ENCODE data around the gene SLC5A9.

The SLC5A9 gene

GRCh38 chr1:48222501-48223242 is at the start of gene SLC5A9:
Gene SLC5A9, plus strand, starts transcription at chr1:48222716. Its CDS starts 21 bp downstream, at chr1:48222737.
- no peak for DNase-seq

GRCh38 chr1:48175116-48175515 is 47.4 kb upstream of the SLC5A9 start:
- no peak for DNase-seq

DNA sequence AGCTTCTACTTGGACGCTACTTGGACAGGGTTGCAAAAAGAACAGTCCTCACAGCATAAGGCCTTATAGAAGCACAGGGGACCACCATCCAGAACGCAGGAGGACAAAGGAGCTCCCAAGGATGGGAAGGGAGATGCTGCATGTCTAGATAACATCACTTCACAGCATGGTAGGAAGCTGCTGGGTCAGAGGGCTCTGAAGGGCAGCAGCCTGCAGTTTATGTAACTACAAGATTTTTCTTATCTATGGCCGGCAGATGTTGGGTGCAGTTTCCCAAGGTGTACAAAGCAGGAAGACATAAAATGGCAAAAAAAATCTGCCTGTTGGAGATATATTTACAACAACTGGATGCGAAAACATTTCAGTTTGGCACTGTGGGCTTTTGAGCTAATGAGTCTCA is 45.3 kb upstream of the SLC5A9 start:
- DNase-seq = no peak

- no peak for DNase-seq
These were observed 40.7 kb upstream of the SLC5A9 start for GRCh38 chr1:48181669-48182367.

DNA sequence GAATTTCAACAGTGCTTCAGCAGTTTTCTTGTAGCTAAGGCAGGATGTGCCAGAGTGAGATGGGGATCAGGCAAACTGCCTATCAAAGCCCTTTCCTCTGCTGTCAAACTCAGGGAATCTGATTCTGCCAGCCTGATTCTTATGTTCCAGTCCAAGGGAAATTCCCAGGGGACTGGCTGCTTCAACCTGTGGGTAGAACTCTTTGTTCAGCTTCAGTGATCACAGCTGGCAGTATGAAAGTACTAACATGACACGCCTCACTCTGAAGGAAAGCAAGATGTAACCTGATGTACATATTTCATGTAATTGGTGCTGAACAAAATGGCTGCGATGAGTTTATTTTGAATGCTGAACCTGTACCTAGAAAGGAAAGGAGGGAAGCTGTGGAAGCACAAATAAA is 40.1 kb upstream of the SLC5A9 start:
- DNase-seq = no peak

GRCh38 chr1:48186306-48186839 is 36.1 kb upstream of the SLC5A9 start:
- no peak for DNase-seq

DNA sequence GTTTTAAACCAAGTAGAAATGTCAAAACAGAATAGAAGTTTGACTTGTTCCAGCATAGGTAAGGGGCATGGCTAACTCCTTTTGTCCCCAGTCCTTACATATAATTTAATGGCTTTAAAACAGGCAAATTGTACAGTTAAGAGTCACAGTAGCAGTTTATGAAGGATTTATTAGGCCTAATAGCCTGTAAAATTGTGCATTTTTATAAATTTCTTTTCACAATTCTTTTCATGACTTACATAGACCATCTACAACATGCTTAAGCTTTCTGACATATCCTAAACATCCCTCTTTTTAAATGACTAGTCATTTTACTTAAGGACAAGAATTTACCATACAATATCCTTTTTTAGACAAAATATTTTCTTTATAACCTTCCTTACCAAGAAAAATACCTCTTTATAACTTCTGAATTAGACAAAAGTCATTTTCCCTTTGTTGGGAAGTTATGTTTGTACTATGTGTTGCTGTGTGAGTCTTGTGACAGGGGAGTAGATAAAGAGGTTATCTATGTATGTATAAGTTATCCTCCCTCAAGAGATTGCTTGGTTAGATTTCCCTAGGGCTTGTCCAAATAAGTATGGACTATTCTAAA is 34.5 kb upstream of the SLC5A9 start:
- no peak for DNase-seq

DNA sequence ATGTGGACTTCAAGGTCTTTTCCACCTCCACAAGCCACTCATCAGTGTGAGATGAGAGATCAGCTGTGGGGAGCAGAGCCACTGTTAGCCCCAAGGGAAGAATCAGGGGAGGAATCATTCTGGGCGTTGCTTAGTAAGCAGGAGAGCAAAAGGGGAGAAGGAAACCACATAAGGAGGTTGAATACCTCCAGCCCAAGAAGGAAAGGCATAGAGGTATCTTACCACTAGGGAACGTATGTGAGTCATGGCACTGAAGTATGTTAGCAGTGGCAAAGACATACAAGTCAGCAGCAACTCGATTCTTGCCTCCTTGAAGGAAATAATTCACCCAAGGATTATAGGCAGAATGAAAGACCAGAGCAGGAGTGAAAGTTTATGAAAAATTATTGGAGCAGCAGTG is 31.6 kb upstream of the SLC5A9 start:
- no peak for DNase-seq

GRCh38 chr1:48194801-48195200 is 27.7 kb upstream of the SLC5A9 start:
- no peak for DNase-seq

- DNase-seq = no peak
These were observed 26.3 kb upstream of the SLC5A9 start for GRCh38 chr1:48196237-48196636.

GRCh38 chr1:48198970-48199369 is 23.5 kb upstream of the SLC5A9 start:
- no peak for DNase-seq

DNA sequence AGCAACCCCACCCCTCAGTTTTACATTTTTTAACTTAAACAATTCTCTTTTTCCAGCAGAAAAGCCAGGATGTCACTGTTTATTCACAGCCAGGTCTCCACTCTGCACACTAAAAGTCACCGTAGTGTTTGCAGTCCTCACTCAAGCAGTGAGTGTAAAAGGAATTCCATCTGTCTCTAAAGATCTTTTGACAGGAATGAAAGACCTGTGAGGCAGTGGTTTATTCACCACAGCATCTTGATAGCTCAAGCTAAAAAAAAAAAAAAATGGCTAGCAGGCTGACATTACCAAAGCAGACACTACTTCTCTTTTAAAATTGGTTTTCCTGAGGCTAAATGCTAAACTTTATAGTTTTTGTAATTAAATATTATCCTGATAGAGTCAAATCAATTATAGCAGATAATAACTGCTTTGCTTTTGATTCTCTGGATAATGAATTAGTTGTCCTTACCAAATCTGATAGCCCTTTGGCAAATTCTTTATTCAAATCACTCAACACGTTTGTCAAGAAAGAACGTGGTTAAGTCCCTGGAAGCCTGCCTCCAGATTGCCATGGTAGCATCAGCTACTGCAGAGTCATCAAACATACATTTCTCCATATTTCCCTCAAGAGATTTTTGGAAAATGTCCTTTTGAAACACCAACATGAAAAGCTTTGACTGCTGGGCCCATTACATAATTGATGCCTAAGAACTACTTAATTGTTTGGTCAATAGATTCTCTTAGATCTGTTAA is 22.2 kb upstream of the SLC5A9 start:
- DNase-seq = no peak

DNA sequence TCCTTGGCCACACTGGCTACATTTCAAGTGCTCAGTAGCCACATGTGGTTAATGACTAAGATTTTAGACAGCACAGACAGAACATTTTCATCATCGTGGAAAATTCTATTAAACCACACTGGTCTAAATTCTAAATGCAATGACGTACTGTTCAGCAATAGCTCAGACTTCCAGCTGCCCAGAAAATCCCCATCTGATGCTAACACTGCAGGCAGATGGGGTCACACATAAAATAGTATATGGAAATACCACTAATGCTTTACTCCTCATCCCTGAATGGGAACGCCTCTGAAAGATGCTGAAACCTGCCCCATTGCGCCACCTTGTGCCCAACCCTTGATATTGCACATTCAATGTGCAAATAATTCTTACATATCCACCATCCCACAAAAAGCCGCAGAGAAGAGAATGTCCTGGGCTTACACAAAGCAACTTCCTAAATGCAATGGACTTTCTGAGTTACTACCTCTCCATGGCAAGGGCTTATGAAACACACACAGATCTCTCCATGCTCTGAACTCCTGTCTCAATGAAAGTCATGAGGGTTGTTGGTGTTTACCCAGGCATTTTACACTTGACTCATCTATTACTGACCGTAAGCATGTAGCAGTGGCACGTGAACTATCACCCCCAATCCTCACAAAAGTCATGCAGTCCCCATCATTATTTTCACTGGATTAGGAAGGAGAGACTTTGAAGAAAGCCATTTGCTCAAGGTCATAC is 20.3 kb upstream of the SLC5A9 start:
- peak in 40 of 56 donors; percentile 6 to 76 (median 31) for DNase-seq

GRCh38 chr1:48203287-48203900 is 19.1 kb upstream of the SLC5A9 start:
- DNase-seq = no peak

DNA sequence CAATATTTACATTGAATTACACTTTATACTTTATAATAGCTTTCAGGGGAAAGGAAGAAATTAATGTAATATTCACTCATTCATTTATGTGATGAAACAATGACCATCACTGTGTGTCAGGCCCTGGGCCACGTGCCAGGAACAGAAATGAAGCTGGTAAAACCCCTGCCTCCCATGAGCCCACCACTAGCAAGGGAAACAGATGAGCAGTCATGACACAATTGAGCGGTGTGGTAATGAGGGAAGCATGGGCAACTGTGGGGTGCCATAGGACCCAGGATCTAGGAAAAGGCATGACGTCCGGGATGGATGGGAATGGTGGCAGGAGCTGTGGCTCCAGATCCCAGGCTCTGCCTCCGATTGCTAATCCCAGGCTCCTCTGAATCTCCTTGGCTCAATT is 17.0 kb upstream of the SLC5A9 start:
- DNase-seq = no peak

DNA sequence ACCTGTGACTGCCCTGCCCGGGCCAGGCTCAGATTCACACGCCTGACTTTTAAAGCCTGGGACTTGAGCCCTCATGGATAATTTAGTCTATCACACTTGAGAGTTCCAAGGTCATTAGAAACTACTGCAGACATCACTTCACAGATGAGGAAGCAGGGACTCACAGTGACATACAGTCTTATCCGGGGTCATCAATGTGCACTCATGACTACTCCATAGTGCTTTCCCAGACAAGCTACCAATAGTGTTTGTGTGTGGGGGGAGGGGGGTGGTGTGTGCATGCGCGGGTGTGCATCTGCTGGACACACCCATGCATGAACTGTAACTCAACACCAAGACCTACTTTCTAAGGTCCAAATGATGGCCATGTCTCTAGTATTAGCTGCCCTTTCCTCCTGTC is 16.1 kb upstream of the SLC5A9 start:
- no peak for DNase-seq

- DNase-seq = no peak
These were observed 15.4 kb upstream of the SLC5A9 start for GRCh38 chr1:48207131-48207530.

- no peak for DNase-seq
These were observed 14.9 kb upstream of the SLC5A9 start for GRCh38 chr1:48207536-48208075.

DNA sequence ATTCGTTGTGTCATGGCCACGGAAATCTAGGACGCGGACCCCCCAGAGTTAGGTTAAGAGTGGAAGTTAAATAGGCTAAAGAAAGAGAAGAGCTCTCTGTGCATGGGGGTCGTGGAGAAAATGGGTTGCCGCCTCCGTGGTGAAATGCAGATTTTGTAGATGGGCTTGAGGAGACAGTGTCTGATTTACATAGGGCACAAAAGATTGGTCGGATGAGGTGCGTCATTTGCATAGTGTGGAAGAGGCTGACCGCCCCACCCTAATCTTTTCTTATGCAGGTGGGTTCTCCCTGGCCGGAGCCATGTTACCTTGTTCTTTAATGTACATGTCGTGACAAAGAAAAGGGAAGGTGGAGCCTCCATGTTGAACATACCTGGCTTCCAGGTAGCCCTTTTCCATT is 14.3 kb upstream of the SLC5A9 start:
- DNase-seq = no peak

DNA sequence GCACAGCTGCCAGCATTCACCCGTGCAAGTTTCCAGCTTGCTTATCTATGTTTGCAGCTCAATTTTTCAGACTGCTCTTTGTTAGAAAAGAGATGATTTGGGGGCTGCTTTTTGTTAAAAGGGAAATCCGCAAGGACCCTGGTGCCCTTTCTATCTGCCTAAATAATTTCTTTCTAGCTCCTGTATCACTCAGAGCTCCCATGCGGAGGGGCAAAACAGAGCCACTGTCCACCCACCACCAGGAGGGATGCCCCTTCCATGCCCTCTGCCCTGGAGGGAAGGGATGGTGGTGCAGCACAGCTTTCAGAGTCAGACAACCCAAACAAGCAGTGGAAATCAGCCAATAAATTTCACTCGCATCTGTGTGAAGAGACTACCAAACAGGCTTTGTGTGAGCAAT is 13.9 kb upstream of the SLC5A9 start:
- no peak for DNase-seq
